NCI-H2029 treated with DMSO at 0.1 percent for 48 hours (cell line): ENCODE results near the gene TDO2.
"Not testable (repeated sequence)": the region's sequence is repeated elsewhere in the genome, so short reads cannot be mapped to it uniquely, and the experiment has no call there.

Experiments used
- DNase-seq: peaks from one replicate; lab custom pipeline; 2025; lab: John Stamatoyannopoulos, UW

Gene TDO2

GRCh38 chr4:155903453-155903852 lies at the start of gene TDO2:
Gene TDO2 (plus strand): TSS chr4:155903696. CDS start chr4:155903759, 63 bp downstream.
- DNase-seq, result no peak

- DNase-seq, result no peak
Observed at GRCh38 chr4:155854582-155855226, 48.8 kb upstream of the TDO2 start.

GRCh38 chr4:155855897-155856296 lies 47.6 kb upstream of the TDO2 start:
- DNase-seq, result no peak

GRCh38 chr4:155866177-155866576 lies 37.3 kb upstream of the TDO2 start, which contains the start of gene ASIC5:
Gene ASIC5 (minus strand): TSS chr4:155866277. CDS start chr4:155866226, 51 bp downstream.
- no peak for DNase-seq

GRCh38 chr4:155875878-155876277 lies 27.6 kb upstream of the TDO2 start:
- no peak for DNase-seq

GRCh38 chr4:155877971-155878370 lies 25.5 kb upstream of the TDO2 start:
- no peak for DNase-seq

- DNase-seq, result no peak
Observed at GRCh38 chr4:155878611-155879010, 24.9 kb upstream of the TDO2 start.

GRCh38 chr4:155879767-155880166 lies 23.7 kb upstream of the TDO2 start:
- DNase-seq, result no peak

GRCh38 chr4:155881555-155881954 lies 21.9 kb upstream of the TDO2 start:
- DNase-seq, result no peak

GRCh38 chr4:155883895-155884294 lies 19.6 kb upstream of the TDO2 start:
- no peak for DNase-seq

GRCh38 chr4:155885666-155886065 lies 17.8 kb upstream of the TDO2 start:
- DNase-seq, result no peak

- no peak for DNase-seq
Observed at GRCh38 chr4:155887045-155887444, 16.5 kb upstream of the TDO2 start.

GRCh38 chr4:155887847-155888570 lies 15.5 kb upstream of the TDO2 start:
- DNase-seq, result no peak

GRCh38 chr4:155889031-155889793 lies 14.3 kb upstream of the TDO2 start:
- no peak for DNase-seq

- no peak for DNase-seq
Observed at GRCh38 chr4:155889946-155890345, 13.6 kb upstream of the TDO2 start.

- DNase-seq, result no peak
Observed at GRCh38 chr4:155891058-155891457, 12.4 kb upstream of the TDO2 start.

GRCh38 chr4:155898371-155898770 lies 5.1 kb upstream of the TDO2 start:
- not testable (repeated sequence) for DNase-seq

- no peak for DNase-seq
Observed at GRCh38 chr4:155899891-155900290, 3.6 kb upstream of the TDO2 start.

GRCh38 chr4:155900381-155900780 lies 3.1 kb upstream of the TDO2 start:
- DNase-seq, result no peak

- no peak for DNase-seq
Observed at GRCh38 chr4:155901013-155901412, 2.5 kb upstream of the TDO2 start.

- DNase-seq, result no peak
Observed at GRCh38 chr4:155904331-155904730, 835 bp downstream of the TDO2 start.

GRCh38 chr4:155906554-155907247 lies 3.2 kb downstream of the TDO2 start:
- peak; percentile 10 for DNase-seq
